ENCODE measurements around the gene ASXL1. TPM values are rescaled to one million over a fixed set of nuclear protein-coding genes. Genes with fewer than 3 reads are reported as not detected.
"Not testable (repeated sequence)": the region's sequence is repeated elsewhere in the genome, so short reads cannot be mapped to it uniquely, and the experiment has no call there.

ASXL1 gene
- polyA plus RNA-seq, 1 experiment, result 28.9 TPM

- H3K4me3 ChIP-seq (ENCODE audit: low read depth, low read length), result no peak overlapping the region
- no peaks in the 10 kb centered on the region for H3K9me3 ChIP-seq (ENCODE audit: control insufficient read depth, insufficient read depth, low read length)
- no peak for TF ChIP-seq CTCF (IDR thresholded peaks at IDR 0.05; ENCODE audit: low read depth, low read length)
- no peak for DNase-seq (ENCODE audit: low read depth, low spot score)
- ChIA-PET POLR2A (interaction anchor here (0.5 to 0.6 kb wide), 2 partner anchors 14 to 31 kb away, joined by 3 to 5 read pairs; no protein-coding TSS in a partner anchor), CTCF (no interaction called here)
- no peak overlapping the region for H3K27ac ChIP-seq (ENCODE audit: low read depth, low read length)
- no peaks in the 10 kb centered on the region for H3K27me3 ChIP-seq (ENCODE audit: control insufficient read depth, insufficient read depth, low read length)
These were observed 42.3 kb downstream of the ASXL1 start for GRCh38 chr20:32400476-32400875.

GRCh38 chr20:32404017-32404416, 45.9 kb downstream of the ASXL1 start:
- TF ChIP-seq CTCF (IDR thresholded peaks at IDR 0.05; ENCODE audit: low read depth, low read length), result no peak
- POLR2A ChIA-PET, result no interaction called here
- H3K27me3 ChIP-seq (ENCODE audit: control insufficient read depth, insufficient read depth, low read length), result no peaks in the 10 kb centered on the region
- H3K27ac ChIP-seq (ENCODE audit: low read depth, low read length), result no peak overlapping the region
- CTCF ChIA-PET, result no interaction called here
- no peak for DNase-seq (ENCODE audit: low read depth, low spot score)
- H3K4me3 ChIP-seq (ENCODE audit: low read depth, low read length), result no peak overlapping the region
- no peaks in the 10 kb centered on the region for H3K9me3 ChIP-seq (ENCODE audit: control insufficient read depth, insufficient read depth, low read length)

GRCh38 chr20:32406701-32407100, 48.6 kb downstream of the ASXL1 start:
- ChIA-PET CTCF (no interaction called here), POLR2A (no interaction called here)
- no peak for TF ChIP-seq CTCF (IDR thresholded peaks at IDR 0.05; ENCODE audit: low read depth, low read length)
- no peaks in the 10 kb centered on the region for H3K27me3 ChIP-seq (ENCODE audit: control insufficient read depth, insufficient read depth, low read length)
- H3K27ac ChIP-seq (ENCODE audit: low read depth, low read length), result no peak overlapping the region
- H3K9me3 ChIP-seq (ENCODE audit: control insufficient read depth, insufficient read depth, low read length), result no peaks in the 10 kb centered on the region
- H3K4me3 ChIP-seq (ENCODE audit: low read depth, low read length), result no peak overlapping the region
- no peak for DNase-seq (ENCODE audit: low read depth, low spot score)

GRCh38 chr20:32407131-32407750, 49.1 kb downstream of the ASXL1 start:
- H3K9me3 ChIP-seq (ENCODE audit: control insufficient read depth, insufficient read depth, low read length); DNase-seq (ENCODE audit: low read depth, low spot score); CTCF ChIA-PET; H3K27me3 ChIP-seq (ENCODE audit: control insufficient read depth, insufficient read depth, low read length); H3K4me3 ChIP-seq (ENCODE audit: low read depth, low read length); H3K27ac ChIP-seq (ENCODE audit: low read depth, low read length): not testable (repeated sequence)
- POLR2A ChIA-PET, result interaction anchor here (0.6 kb wide), 1 partner anchor 10 kb away, joined by 3 read pairs; no protein-coding TSS in a partner anchor

- Histone ChIP-seq H3K27me3 (ENCODE audit: control insufficient read depth, insufficient read depth, low read length) (no peaks in the 10 kb centered on the region), H3K27ac (ENCODE audit: low read depth, low read length) (no peak overlapping the region), H3K9me3 (ENCODE audit: control insufficient read depth, insufficient read depth, low read length) (no peaks in the 10 kb centered on the region), H3K4me3 (ENCODE audit: low read depth, low read length) (no peak overlapping the region)
- DNase-seq (ENCODE audit: low read depth, low spot score), result no peak
- CTCF ChIA-PET, result interaction anchor here (1.5 kb wide), 1 partner anchor 13 kb away, joined by 4 read pairs; no protein-coding TSS in a partner anchor
- TF ChIP-seq CTCF (IDR thresholded peaks at IDR 0.05; ENCODE audit: low read depth, low read length), result no peak
- POLR2A ChIA-PET, result no interaction called here
These were observed 54.0 kb downstream of the ASXL1 start for GRCh38 chr20:32411955-32412706.
